NCI-H1436 (cell line): Measurements from ENCODE around the gene TBC1D7.
"Not testable (repeated sequence)": the region's sequence is repeated elsewhere in the genome, so short reads cannot be mapped to it uniquely, and the experiment has no call there.

Source experiments
- DNase-seq: peaks from one replicate; lab custom pipeline; 2025; lab: John Stamatoyannopoulos, UW

The TBC1D7 gene

DNA sequence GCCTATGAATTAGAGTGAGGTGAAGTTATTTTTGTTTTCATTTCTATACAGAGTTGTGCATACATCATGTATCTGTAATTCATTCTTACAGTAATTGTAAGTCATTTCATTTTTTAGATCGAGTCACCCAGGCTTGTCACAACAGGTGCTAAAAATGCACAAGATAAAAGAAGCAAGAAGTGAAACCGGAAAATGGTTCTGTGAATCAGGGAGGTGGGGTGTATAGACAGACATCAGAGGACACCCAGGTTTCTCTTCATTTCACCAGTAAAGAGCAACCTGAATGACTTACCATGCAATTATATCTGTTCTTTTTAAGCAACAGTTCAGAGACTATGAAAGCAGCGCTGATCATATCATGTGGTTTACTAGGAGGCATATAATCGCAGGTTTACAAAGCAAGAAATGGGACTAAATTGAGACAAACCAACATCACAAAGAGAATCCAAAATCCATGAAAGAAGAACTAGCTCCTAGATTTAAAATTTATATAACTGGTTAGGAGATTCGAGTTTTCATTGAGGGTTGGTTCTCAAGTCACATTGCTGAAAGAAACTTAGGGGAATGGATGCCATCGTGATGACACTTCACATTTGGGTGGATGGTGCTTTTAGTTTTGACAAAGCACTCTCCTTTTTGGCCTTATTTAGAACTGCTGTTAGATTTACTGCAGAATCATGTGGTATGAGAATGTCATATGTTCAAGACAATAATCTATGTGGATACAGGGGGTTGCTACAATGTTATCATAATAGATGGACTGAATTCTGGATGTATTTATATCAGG is 27.9 kb upstream of the TBC1D7 start:
- no peak for DNase-seq

GRCh38 chr6:13355043-13355945 is 27.0 kb upstream of the TBC1D7 start:
- DNase-seq = no peak

- no peak for DNase-seq
Measured at GRCh38 chr6:13354331-13355042, 26.1 kb upstream of the TBC1D7 start.

DNA sequence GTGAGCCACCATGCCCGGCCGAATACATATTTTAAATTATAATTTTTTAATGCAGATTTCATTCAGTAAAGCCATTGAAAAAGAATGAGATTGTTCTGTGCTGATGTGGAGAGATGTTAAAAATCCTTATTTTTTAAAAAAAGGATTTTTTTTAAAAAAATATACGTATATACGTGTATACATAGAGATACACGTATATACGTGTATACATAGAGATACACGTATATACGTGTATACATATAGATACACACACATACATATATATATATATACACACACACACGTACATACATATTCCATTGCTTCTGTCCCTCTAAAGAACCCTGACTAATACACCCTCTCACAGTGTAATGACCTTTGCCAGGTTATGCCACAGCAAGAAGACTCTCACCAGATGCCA is 23.8 kb upstream of the TBC1D7 start:
- no peak for DNase-seq

GRCh38 chr6:13351271-13351670 is 22.9 kb upstream of the TBC1D7 start:
- no peak for DNase-seq

- no peak for DNase-seq
Measured at GRCh38 chr6:13349811-13350506, 21.6 kb upstream of the TBC1D7 start.

DNA sequence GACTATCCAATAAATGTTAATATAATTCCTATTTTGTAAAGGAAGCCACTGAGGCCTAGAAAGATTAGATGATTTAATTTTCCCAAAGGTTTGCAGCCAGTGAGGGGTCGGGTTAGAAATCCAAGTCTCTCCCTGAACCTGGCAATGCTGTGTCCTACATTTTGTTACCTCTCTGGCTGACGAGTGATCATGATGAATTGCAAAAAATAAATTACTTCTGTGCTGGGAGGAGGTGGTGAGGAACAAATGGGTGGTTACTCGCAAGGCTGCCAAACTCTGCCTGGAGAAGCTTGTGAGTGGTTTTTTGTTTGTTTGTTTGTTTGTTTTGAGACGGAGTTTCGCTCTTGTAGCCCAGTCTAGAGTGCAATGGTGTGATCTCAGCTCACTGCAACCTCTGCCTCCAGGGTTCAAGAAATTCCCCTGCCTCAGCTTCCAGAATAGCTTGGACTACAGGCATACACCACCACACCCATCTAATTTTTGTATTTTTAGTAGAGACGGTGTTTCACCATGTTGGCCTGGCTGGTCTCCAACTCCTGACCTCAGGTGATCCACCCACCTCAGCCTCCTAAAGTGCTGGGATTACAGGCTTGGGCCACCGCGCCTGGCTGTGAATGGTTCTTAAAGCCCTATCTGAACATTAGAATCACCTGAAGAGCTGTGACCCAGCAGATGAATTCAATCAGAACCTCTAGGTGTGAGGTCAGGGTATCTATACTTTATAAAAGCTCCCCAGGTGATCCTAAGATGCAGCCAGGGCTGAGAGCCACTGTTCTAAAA is 20.2 kb upstream of the TBC1D7 start:
- DNase-seq = no peak

DNA sequence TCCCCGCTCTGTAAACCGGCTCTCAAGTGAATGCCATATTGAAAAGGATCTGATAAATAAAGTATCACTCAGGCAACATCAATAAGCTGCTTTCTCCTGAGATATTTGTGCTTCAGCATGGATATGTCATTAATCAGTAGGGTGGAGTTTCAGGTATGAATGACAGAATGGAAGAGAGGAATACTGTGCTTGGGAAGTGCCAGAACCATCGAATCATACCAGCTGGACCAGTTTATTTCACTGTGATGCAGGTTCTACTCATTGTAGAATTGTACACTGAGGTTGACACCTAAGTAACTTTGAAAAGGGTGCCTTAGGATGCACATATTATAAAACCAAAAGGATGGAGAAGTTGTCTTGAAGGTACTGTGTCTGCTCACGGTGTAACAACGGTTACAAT is 17.9 kb upstream of the TBC1D7 start:
- no peak for DNase-seq

DNA sequence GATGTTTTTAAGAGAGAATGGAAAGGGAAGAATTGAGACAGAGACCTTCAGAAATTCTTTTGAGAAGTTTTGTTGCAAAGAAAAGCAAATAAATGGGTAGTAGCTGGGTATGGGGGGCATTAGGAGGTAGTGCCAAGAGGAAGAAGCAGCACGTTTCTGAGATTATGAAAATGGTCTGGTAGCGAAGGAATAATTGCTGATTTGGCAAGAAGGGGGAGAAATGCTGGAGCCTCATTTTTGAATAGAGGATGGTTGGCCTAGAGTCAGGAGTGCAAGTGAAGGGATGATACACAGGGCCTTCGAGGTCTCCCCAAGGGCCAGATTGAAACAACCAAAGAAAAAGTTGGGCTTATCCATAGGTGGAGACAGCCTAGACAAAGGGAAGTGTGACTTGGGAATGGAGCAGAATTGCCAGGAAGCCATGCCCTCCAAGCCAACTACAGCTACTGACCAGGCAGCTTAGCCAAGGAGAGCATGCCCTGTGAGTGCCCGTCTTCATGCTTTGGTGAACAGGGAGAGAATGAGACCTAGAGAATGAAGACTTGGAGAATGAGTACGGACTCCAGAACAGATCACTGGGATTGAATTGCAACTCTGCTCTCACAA is 14.2 kb upstream of the TBC1D7 start:
- DNase-seq = no peak

DNA sequence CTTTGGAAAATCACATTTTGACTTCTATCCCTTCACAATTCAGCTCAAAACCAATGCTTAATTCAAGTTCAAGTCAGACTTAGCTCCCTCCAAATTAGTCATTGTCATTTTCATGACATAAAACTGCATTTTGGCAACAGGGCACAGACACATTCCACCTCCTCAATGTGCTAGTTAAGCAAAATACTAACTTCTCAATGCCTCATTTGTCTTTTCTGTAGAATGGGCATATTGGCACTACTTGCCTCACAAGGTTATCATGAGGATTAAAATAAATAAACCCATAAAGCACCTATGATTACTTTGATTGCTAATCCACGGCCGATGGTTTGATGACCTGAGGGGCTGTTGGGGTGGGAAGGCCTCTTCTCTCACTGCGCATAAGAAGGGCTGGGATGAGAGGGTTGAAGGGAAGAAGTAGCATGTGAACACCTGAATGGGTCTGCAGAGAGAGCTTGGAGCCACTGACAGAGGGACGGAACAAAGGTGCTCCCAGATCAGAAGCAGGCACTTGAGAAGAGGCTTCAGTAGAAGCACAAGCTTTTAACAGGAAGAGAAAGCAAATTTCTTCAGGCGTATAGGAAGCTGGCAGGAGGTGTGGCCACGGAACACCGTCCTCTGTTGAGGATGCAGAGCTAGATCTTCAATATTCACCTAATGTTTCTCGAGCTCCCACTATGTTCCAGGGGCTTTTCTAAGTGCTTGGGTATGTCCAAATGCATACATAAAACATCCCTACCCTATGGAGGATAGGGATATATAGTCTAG is 11.7 kb upstream of the TBC1D7 start:
- no peak for DNase-seq

DNA sequence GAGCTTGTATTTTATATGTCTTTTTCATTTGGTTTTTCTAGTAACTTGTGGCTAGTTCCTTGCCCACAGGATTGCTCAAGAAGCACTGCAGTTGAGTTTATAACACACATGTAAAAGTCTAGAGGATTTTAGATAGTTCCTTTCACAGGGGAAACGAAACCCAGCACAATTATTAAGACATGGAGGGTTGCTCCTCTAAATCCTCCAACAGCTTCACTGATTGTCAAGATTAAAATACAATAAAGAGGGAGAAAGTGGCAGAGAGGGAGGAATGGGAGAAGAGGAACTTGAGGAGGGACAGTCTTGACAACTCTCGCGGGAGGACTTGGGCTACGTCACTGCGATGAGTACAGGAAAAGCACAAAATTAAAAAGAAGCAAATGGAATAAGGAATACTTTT is 9.7 kb upstream of the TBC1D7 start:
- DNase-seq = no peak

- peak; percentile 61 for DNase-seq
Measured at GRCh38 chr6:13336553-13336952, 8.2 kb upstream of the TBC1D7 start.

- DNase-seq = no peak
Measured at GRCh38 chr6:13334953-13335352, 6.6 kb upstream of the TBC1D7 start.

DNA sequence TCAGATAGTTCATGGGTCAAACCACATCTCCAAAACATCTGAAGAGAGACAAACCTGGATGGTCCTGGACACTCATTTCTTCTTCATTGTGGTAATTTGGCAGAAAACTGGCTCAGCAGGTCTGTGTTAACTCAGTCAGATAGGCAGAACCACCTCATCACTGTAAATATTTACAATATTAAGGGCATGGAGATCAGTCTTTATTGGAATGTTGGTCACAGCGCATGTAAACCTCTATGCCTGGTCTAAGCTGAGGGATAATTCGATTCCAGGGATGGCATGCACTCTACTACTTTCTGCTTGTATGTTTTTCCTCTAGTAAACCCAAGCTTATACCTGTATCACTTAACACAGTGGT is 4.0 kb upstream of the TBC1D7 start:
- no peak for DNase-seq

- DNase-seq = peak; percentile 8
Measured at GRCh38 chr6:13331516-13332348, 3.4 kb upstream of the TBC1D7 start.

DNA sequence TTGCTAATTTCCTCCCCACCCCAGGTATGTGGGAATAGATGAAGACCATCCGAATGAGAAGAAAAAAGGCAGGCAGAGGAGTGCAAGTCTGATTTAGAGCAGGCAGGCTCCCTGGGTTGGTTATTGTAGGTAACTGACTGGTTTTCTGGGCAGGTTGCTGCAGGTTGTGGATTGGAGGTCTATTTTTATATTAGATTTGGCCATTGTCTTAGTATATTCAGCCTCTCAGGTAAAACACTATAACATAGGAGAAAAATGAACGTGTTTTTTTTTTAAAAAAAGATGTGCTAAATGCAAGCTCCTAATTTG is 492 bp upstream of the TBC1D7 start:
- DNase-seq = no peak

GRCh38 chr6:13327691-13328075 is 654 bp downstream of the TBC1D7 start:
- no peak for DNase-seq

- not testable (repeated sequence) for DNase-seq
Measured at GRCh38 chr6:13326031-13326586, 2.2 kb downstream of the TBC1D7 start.
